H9 (cell line): ENCODE measurements around the gene CLDN16. TPM values are rescaled to one million over a fixed set of nuclear protein-coding genes. Genes with fewer than 3 reads are reported as not detected.
A peak's percentile ranks its signal among the peaks of the same experiment; 100 is the strongest.

Source experiments
- DNase-seq: peaks from one replicate; pipeline ENCODE4 v3.0.0-alpha.2; 2017
- H2AFZ ChIP-seq: one replicate; pipeline ENCODE4 v1.6.1; 2013; ENCODE audit warnings: mild to moderate bottlenecking, low read length, control low read depth, moderate library complexity
- H2AK5ac ChIP-seq: 2 replicates; pipeline ENCODE4 v1.6.1; 2013; ENCODE audit warnings: low read length, control low read depth, mixed read lengths; ENCODE audit not compliant: insufficient read length
- H2BK120ac ChIP-seq: one replicate; pipeline ENCODE4 v1.6.1; 2013; ENCODE audit warnings: low read depth, mild to moderate bottlenecking, low read length, control low read depth, inconsistent platforms; ENCODE audit not compliant: poor library complexity, severe bottlenecking
- H2BK12ac ChIP-seq: 2 replicates; pipeline ENCODE4 v1.6.1; 2013; ENCODE audit warnings: low read length, control low read depth, mixed read lengths, low read depth; ENCODE audit not compliant: insufficient read length
- H2BK15ac ChIP-seq: 2 replicates; pipeline ENCODE4 v1.6.1; 2013; ENCODE audit warnings: low read depth, low read length, control low read depth
- H2BK20ac ChIP-seq: one replicate; pipeline ENCODE4 v1.6.1; 2013; ENCODE audit warnings: low read depth, mild to moderate bottlenecking, low read length, control low read depth, inconsistent platforms; ENCODE audit not compliant: poor library complexity, severe bottlenecking
- H2BK5ac ChIP-seq: 2 replicates; pipeline ENCODE4 v1.6.1; 2013; ENCODE audit warnings: low read length, control low read depth, mixed read lengths; ENCODE audit not compliant: insufficient read length
- H3K14ac ChIP-seq: 2 replicates; pipeline ENCODE4 v1.6.1; 2013; ENCODE audit warnings: low read length, control low read depth; ENCODE audit not compliant: insufficient read depth
- H3K18ac ChIP-seq: 2 replicates; pipeline ENCODE4 v1.6.1; 2013; ENCODE audit warnings: low read depth, mild to moderate bottlenecking, mixed read lengths, low read length, control low read depth; ENCODE audit not compliant: insufficient read length
- H3K23ac ChIP-seq: 2 replicates; pipeline ENCODE4 v1.6.1; 2013; ENCODE audit warnings: low read length, control low read depth, mixed read lengths, low read depth; ENCODE audit not compliant: insufficient read length
- H3K23me2 ChIP-seq: 2 replicates; pipeline ENCODE4 v1.6.1; 2013; ENCODE audit warnings: low read depth, mild to moderate bottlenecking, mixed read lengths, low read length, control low read depth; ENCODE audit not compliant: insufficient read length, poor library complexity, severe bottlenecking
- H3K27ac ChIP-seq: 2 replicates; pipeline ENCODE4 v1.5.1; 2013; ENCODE audit warnings: low read length, control low read depth, mixed read lengths, low read depth; ENCODE audit not compliant: insufficient read length
- H3K27me3 ChIP-seq: 2 replicates; pipeline ENCODE4 v1.6.1; 2013; ENCODE audit warnings: low read length, control low read depth, inconsistent platforms; ENCODE audit not compliant: insufficient read depth
- H3K4ac ChIP-seq: 2 replicates; pipeline ENCODE4 v1.6.1; 2013; ENCODE audit warnings: low read depth, mild to moderate bottlenecking, control low read depth, inconsistent platforms, low read length, moderate library complexity
- H3K4me1 ChIP-seq: 2 replicates; pipeline ENCODE4 v1.6.1; 2013; ENCODE audit warnings: low read length, control low read depth, inconsistent platforms; ENCODE audit not compliant: insufficient read depth
- H3K4me2 ChIP-seq: 2 replicates; pipeline ENCODE4 v1.6.1; 2013; ENCODE audit warnings: low read length, control low read depth, mixed read lengths; ENCODE audit not compliant: insufficient read length, insufficient read depth
- H3K56ac ChIP-seq: 2 replicates; pipeline ENCODE4 v1.6.1; 2013; ENCODE audit warnings: low read depth, mild to moderate bottlenecking, mixed read lengths, low read length, control low read depth; ENCODE audit not compliant: insufficient read length
- H3K79me1 ChIP-seq: 2 replicates; pipeline ENCODE4 v1.6.1; 2013; ENCODE audit warnings: low read depth, mild to moderate bottlenecking, moderate library complexity, low read length, control low read depth, inconsistent platforms; ENCODE audit not compliant: insufficient read depth, poor library complexity, severe bottlenecking
- H3K79me2 ChIP-seq: 2 replicates; pipeline ENCODE4 v1.6.1; 2013; ENCODE audit warnings: low read length, control low read depth, inconsistent platforms; ENCODE audit not compliant: insufficient read depth
- H3K9ac ChIP-seq: 2 replicates; pipeline ENCODE4 v1.6.1; 2013; ENCODE audit warnings: low read length, control low read depth, mixed read lengths; ENCODE audit not compliant: insufficient read length; ENCODE audit errors: extremely low read depth
- H3K9me3 ChIP-seq: one replicate; pipeline ENCODE4 v1.6.1; 2013; ENCODE audit warnings: low read depth, low read length, inconsistent platforms; ENCODE audit not compliant: control insufficient read depth
- H3T11ph ChIP-seq: one replicate; pipeline ENCODE4 v1.6.1; 2013; ENCODE audit warnings: mild to moderate bottlenecking, low read length, control low read depth, inconsistent platforms
- H4K20me1 ChIP-seq: one replicate; pipeline ENCODE4 v1.6.1; 2013; ENCODE audit not compliant: control insufficient read depth, insufficient read length, insufficient read depth
- H4K5ac ChIP-seq: 2 replicates; pipeline ENCODE4 v1.6.1; 2013; ENCODE audit warnings: low read depth, mild to moderate bottlenecking, mixed read lengths, low read length, control low read depth; ENCODE audit not compliant: insufficient read length
- H4K8ac ChIP-seq: replicated peaks from 2 replicates; pipeline ENCODE4 v1.6.1; 2013; ENCODE audit warnings: low read length, control low read depth, mixed read lengths, low read depth; ENCODE audit not compliant: insufficient read length
- H4K91ac ChIP-seq: 2 replicates; pipeline ENCODE4 v1.6.1; 2013; ENCODE audit warnings: low read depth, mild to moderate bottlenecking, moderate library complexity, mixed read lengths, low read length, control low read depth; ENCODE audit not compliant: insufficient read length
- H3K27ac Mint-ChIP-seq, 3 experiments: 2 replicates in 2 of 3; 3 replicates in 1 of 3; pipeline ENCODE4 v1.8.0; 2020 to 2021; ENCODE audit warnings: mixed read lengths in 3 of 3, mild to moderate bottlenecking in 1 of 3, moderate library complexity in 1 of 3
- H3K27me3 Mint-ChIP-seq: 2 replicates; pipeline ENCODE4 v1.8.0; 2021; ENCODE audit warnings: low read depth, mild to moderate bottlenecking, moderate library complexity, mixed read lengths
- H3K36me3 Mint-ChIP-seq, 3 experiments: 2 replicates in 2 of 3; 3 replicates in 1 of 3; pipeline ENCODE4 v1.8.0; 2020 to 2021; ENCODE audit warnings: low read depth in 3 of 3, mixed read lengths in 3 of 3; ENCODE audit not compliant: insufficient read depth in 1 of 3
- H3K4me1 Mint-ChIP-seq, 2 experiments: 2 replicates each; pipeline ENCODE4 v1.8.0; 2020; ENCODE audit warnings: mixed read lengths in 2 of 2
- H3K4me3 Mint-ChIP-seq, 2 experiments: 2 replicates in 1 of 2; 3 replicates in 1 of 2; pipeline ENCODE4 v1.8.0; 2020 to 2021; ENCODE audit warnings: mild to moderate bottlenecking in 2 of 2, mixed read lengths in 2 of 2, moderate library complexity in 1 of 2
- H3K9me3 Mint-ChIP-seq, 2 experiments: 2 replicates in 1 of 2; 3 replicates in 1 of 2; pipeline ENCODE4 v1.8.0; 2020; ENCODE audit warnings: mild to moderate bottlenecking in 2 of 2, mixed read lengths in 2 of 2, moderate library complexity in 1 of 2
- WGBS: extraction: QIAGEN DNeasy Blood & Tissue Kit; methylation state at CpG from one replicate; pipeline ENCODE4 v1.1.7; 2013; ENCODE audit warnings: missing lambda C conversion rate, low lambda C conversion rate, mixed read lengths; ENCODE audit not compliant: insufficient read length; ENCODE audit errors: extremely low coverage; 5-methylcytosine and 5-hydroxymethylcytosine counted together
- total RNA-seq: library from RNA; stranded (reverse); gene quantifications from 2 replicates; pipeline ENCODE4 v1.2.1, GENCODE V29; 2021
- TF ChIP-seq, protein P1 (sequence below): fragments of 200-600 bp; sonication (generic); conservative IDR thresholded peaks from 3 replicates; pipeline ENCODE4 v1.8.0; 2021; ENCODE audit warnings: antibody characterized with exemption, mild to moderate bottlenecking

CLDN16 gene
- total RNA-seq, 1 experiment from 2014 or later: not detected

- no peak overlapping the region for H4K5ac ChIP-seq
- H3K4me2 ChIP-seq: no peak overlapping the region
- no peak overlapping the region for H3K23ac ChIP-seq
- Mint-ChIP-seq H3K36me3 (no peaks in the 10 kb centered on the region), H3K4me1 (no peaks in the 10 kb centered on the region; a peak in 1 of 4 replicates), H3K9me3 (peaks cover 0 to 7% of the 10 kb centered on the region in 2 experiments; a peak in 2 of 5 replicates), H3K27me3 (no peaks in the 10 kb centered on the region), H3K4me3 (no peak overlapping the region), H3K27ac (no peak overlapping the region; a peak in 1 of 7 replicates)
- no peaks in the 10 kb centered on the region for H4K20me1 ChIP-seq
- H3K23me2 ChIP-seq: no peaks in the 10 kb centered on the region
- H3K18ac ChIP-seq: no peak overlapping the region
- no peak overlapping the region for H3K27ac ChIP-seq
- no peak overlapping the region for H3K4ac ChIP-seq
- no peak overlapping the region for H2AFZ ChIP-seq
- TF ChIP-seq, protein P1, sequence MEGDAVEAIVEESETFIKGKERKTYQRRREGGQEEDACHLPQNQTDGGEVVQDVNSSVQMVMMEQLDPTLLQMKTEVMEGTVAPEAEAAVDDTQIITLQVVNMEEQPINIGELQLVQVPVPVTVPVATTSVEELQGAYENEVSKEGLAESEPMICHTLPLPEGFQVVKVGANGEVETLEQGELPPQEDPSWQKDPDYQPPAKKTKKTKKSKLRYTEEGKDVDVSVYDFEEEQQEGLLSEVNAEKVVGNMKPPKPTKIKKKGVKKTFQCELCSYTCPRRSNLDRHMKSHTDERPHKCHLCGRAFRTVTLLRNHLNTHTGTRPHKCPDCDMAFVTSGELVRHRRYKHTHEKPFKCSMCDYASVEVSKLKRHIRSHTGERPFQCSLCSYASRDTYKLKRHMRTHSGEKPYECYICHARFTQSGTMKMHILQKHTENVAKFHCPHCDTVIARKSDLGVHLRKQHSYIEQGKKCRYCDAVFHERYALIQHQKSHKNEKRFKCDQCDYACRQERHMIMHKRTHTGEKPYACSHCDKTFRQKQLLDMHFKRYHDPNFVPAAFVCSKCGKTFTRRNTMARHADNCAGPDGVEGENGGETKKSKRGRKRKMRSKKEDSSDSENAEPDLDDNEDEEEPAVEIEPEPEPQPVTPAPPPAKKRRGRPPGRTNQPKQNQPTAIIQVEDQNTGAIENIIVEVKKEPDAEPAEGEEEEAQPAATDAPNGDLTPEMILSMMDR: no peak
- no peak overlapping the region for H3K14ac ChIP-seq
- no peak overlapping the region for H2AK5ac ChIP-seq
- no peak overlapping the region for H2BK20ac ChIP-seq
- no peak overlapping the region for H3K9ac ChIP-seq
- no peaks in the 10 kb centered on the region for H3K27me3 ChIP-seq
- no peak for DNase-seq
- no peak overlapping the region for H2BK5ac ChIP-seq
- H3K4me1 ChIP-seq: no peaks in the 10 kb centered on the region
- no peak overlapping the region for H4K91ac ChIP-seq
- H3K56ac ChIP-seq: no peak overlapping the region
- H3K9me3 ChIP-seq: no peaks in the 10 kb centered on the region
- H2BK12ac ChIP-seq: no peak overlapping the region
- no peak overlapping the region for H4K8ac ChIP-seq
- peak overlapping the region; percentile 12 for H3T11ph ChIP-seq
- no peaks in the 10 kb centered on the region for H3K79me2 ChIP-seq
- WGBS: no CpG with 5 or more reads among the region's 4 CpGs
- H3K79me1 ChIP-seq: no peaks in the 10 kb centered on the region
- no peak overlapping the region; the same call in 1 of the 2 replicates for H2BK15ac ChIP-seq
- no peak overlapping the region for H2BK120ac ChIP-seq
Observed at GRCh38 chr3:190345878-190346277, 42.1 kb upstream of the CLDN16 start.
